SKM-1 (cell line): Measurements from ENCODE around the gene USP21.
A peak's percentile ranks its signal among the peaks of the same experiment; 100 is the strongest.

Experiments
- DNase-seq: peaks from one replicate; lab custom pipeline; 2025; ENCODE audit not compliant: unreplicated experiment; lab: John Stamatoyannopoulos, UW

Gene USP21

GRCh38 chr1:161192476-161193465 lies 33.5 kb downstream of the USP21 start:
- peak; percentile 88 for DNase-seq

GRCh38 chr1:161193561-161194235 lies 34.4 kb downstream of the USP21 start:
- no peak for DNase-seq

GRCh38 chr1:161195171-161195570 lies 35.9 kb downstream of the USP21 start:
- DNase-seq: no peak

GRCh38 chr1:161196111-161196510 lies 36.8 kb downstream of the USP21 start:
- DNase-seq: no peak

- no peak for DNase-seq
These were observed 37.5 kb downstream of the USP21 start for GRCh38 chr1:161196521-161197451.

GRCh38 chr1:161197560-161198193 lies 38.4 kb downstream of the USP21 start:
- no peak for DNase-seq

GRCh38 chr1:161198194-161198896 lies 39.0 kb downstream of the USP21 start:
- no peak for DNase-seq

GRCh38 chr1:161198897-161199431 lies 39.7 kb downstream of the USP21 start, which contains the start of gene ADAMTS4:
Gene ADAMTS4, minus strand, starts transcription at chr1:161199054. Its CDS starts 427 bp downstream, at chr1:161198627.
- DNase-seq: no peak

- no peak for DNase-seq
These were observed 40.3 kb downstream of the USP21 start for GRCh38 chr1:161199506-161200139.

GRCh38 chr1:161200421-161200991 lies 41.2 kb downstream of the USP21 start:
- no peak for DNase-seq

GRCh38 chr1:161200992-161201835 lies 41.9 kb downstream of the USP21 start:
- no peak for DNase-seq

- peak; percentile 99 for DNase-seq
These were observed 42.8 kb downstream of the USP21 start, which contains the start of gene NDUFS2 for GRCh38 chr1:161201836-161202712. Gene NDUFS2, plus strand, starts transcription at chr1:161202367. Its CDS starts 19 bp downstream, at chr1:161202386.

- no peak for DNase-seq
These were observed 47.3 kb downstream of the USP21 start for GRCh38 chr1:161206411-161207140.

GRCh38 chr1:161207173-161207572 lies 47.9 kb downstream of the USP21 start:
- no peak for DNase-seq

GRCh38 chr1:161209790-161210409 lies 50.6 kb downstream of the USP21 start:
- peak; percentile 83 for DNase-seq

- DNase-seq: peak; percentile 75
These were observed 55.1 kb downstream of the USP21 start for GRCh38 chr1:161214369-161214768.
